Stomach (tissue), 9 donors: ENCODE data around the gene SPATA6L. TPM values are rescaled to one million over a fixed set of nuclear protein-coding genes. Genes with fewer than 3 reads are reported as not detected.

ENCODE experiments used
- DNase-seq, 2 donors: peaks; one replicate each; pipeline versions ENCODE4 v3.0.0 to v3.0.0-alpha.2; 2013 to 2019
- H3K27ac ChIP-seq, 5 donors: fragments of 200-600 bp in 4 of 5; sonication (generic) in 4 of 5; one replicate each; pipeline ENCODE4 v1.5.1; 2013 to 2019; ENCODE audit warnings: mild to moderate bottlenecking in 1 of 5, moderate library complexity in 1 of 5
- H3K27me3 ChIP-seq, 3 donors: fragments of 200-600 bp; sonication (generic); one replicate each; pipeline ENCODE4 v1.5.1; 2017 to 2019; ENCODE audit warnings: mixed run types in 1 of 3
- H3K36me3 ChIP-seq, 4 donors: fragments of 200-600 bp; sonication (generic); 1 replicate in 3 of 4; 2 replicates in 1 of 4; pipeline ENCODE4 v1.5.1; 2016 to 2019
- H3K4me1 ChIP-seq, 4 donors: fragments of 200-600 bp; sonication (generic); one replicate each; pipeline ENCODE4 v1.5.1; 2016 to 2019
- H3K4me3 ChIP-seq, 4 donors: fragments of 200-600 bp; sonication (generic) in 3 of 4; one replicate each; pipeline ENCODE4 v1.5.1; 2016 to 2019; ENCODE audit warnings: mild to moderate bottlenecking in 1 of 4
- H3K9me3 ChIP-seq, 4 donors: fragments of 200-600 bp; sonication (generic); one replicate each; pipeline ENCODE4 v1.5.1; 2016 to 2019
- CTCF ChIP-seq, 7 experiments: fragments of 450-650 bp in 4 of 7; fragments of 200-600 bp in 3 of 7; sonication (generic) in 3 of 7; IDR thresholded peaks; one replicate each; pipeline ENCODE4 v1.5.1; 2016 to 2019; ENCODE audit warnings: antibody characterized with exemption in 7 of 7, control low read depth in 2 of 7, mild to moderate bottlenecking in 1 of 7
- EP300 ChIP-seq: sonication (generic); formaldehyde crosslinking; IDR thresholded peaks from one replicate; pipeline ENCODE4 v1.6.1; 2017; ENCODE audit warnings: antibody characterized with exemption
- POLR2A ChIP-seq, 4 donors: fragments of 450-650 bp; IDR thresholded peaks; one replicate each; pipeline ENCODE4 v1.6.1; 2016; ENCODE audit warnings: antibody characterized with exemption in 4 of 4, control low read depth in 2 of 4, mild to moderate bottlenecking in 1 of 4, moderate library complexity in 1 of 4
- POLR2AphosphoS5 ChIP-seq, 3 donors: sonication (generic); formaldehyde crosslinking; IDR thresholded peaks; one replicate each; pipeline ENCODE4 v1.6.1; 2016; ENCODE audit warnings: antibody characterized with exemption in 3 of 3
- WGBS, 5 donors: extraction: QIAGEN DNeasy Blood & Tissue Kit in 3 of 5; methylation state at CpG; one replicate each; pipeline versions ENCODE4 v1.1.5 to v1.1.7; 2013 to 2018; 5-methylcytosine and 5-hydroxymethylcytosine counted together
- intact Hi-C: fragments of 100-400 bp; cut with DNase I; formaldehyde crosslinking; loops from one replicate; pipeline ENCODE4 v1.15.1; 2023; ENCODE audit warnings: low total_unique reads
- polyA plus RNA-seq, 3 donors: library from polyadenylated mRNA; stranded (reverse); fragments of 200-250 nt; gene quantifications; one replicate each; pipeline ENCODE4 v1.2.3, GENCODE V29; 2013
- total RNA-seq, 5 donors: library from RNA; depleted of rRNA; stranded (reverse); fragments of >200 nt; gene quantifications; one replicate each; pipeline versions ENCODE4 v1.1.0 to v1.2.3, GENCODE V29; 2014 to 2016
- donor health status: healthy with polysubstance abuse.
- donor health status: Bipolar disorder and iron deficiency.
- donor health status: healthy.

The SPATA6L gene
- total and polyA plus RNA-seq, 8 donors, result 2.3 to 32.7 (median 5.4) TPM

GRCh38 chr9:4620881-4621555 lies 45.3 kb downstream of the SPATA6L start:
- H3K27ac ChIP-seq, result no peak overlapping the region
- 67 to 83% (median 74%) methylated on average over 2 of the region's 2 CpGs for WGBS, 5 donors

GRCh38 chr9:4620057-4620765 lies 46.1 kb downstream of the SPATA6L start:
- Histone ChIP-seq H3K4me1 (no peaks in the 10 kb centered on the region), H3K4me3 (no peak overlapping the region), H3K36me3 (peaks cover 0 to 63% (median 15%) of the 10 kb centered on the region in 4 donors), H3K27me3 (no peaks in the 10 kb centered on the region), H3K9me3 (no peaks in the 10 kb centered on the region), H3K27ac (no peak overlapping the region)
- TF ChIP-seq POLR2AphosphoS5 (IDR thresholded peaks at IDR 0.05), result no peak
- no peak for TF ChIP-seq POLR2A (IDR thresholded peaks at IDR 0.05)
- no peak for TF ChIP-seq CTCF (IDR thresholded peaks at IDR 0.05)
- TF ChIP-seq EP300, result no peak
- intact Hi-C loops, result no loop called here
- DNase-seq, result peak in 1 of 2 donors; percentile 14
- WGBS, 5 donors, result 73 to 90% (median 79%) methylated on average over 3 of the region's 3 CpGs

More at GRCh38 chr9:4620881-4621555, 45.3 kb downstream of the SPATA6L start:
- Histone ChIP-seq H3K4me3 (no peak overlapping the region), H3K36me3 (peaks cover 0 to 66% (median 16%) of the 10 kb centered on the region in 4 donors), H3K9me3 (no peaks in the 10 kb centered on the region), H3K27me3 (no peaks in the 10 kb centered on the region), H3K4me1 (no peaks in the 10 kb centered on the region)
- no peak for DNase-seq
- TF ChIP-seq POLR2AphosphoS5 (IDR thresholded peaks at IDR 0.05) (no peak), EP300 (no peak), POLR2A (IDR thresholded peaks at IDR 0.05) (no peak), CTCF (IDR thresholded peaks at IDR 0.05) (no peak)
- intact Hi-C loops, result no loop called here

- WGBS, 5 donors, result 82 to 93% (median 89%) methylated on average over 2 of the region's 2 CpGs
- intact Hi-C loops, result no loop called here
These were observed 47.6 kb downstream of the SPATA6L start for GRCh38 chr9:4618700-4619099.

GRCh38 chr9:4617752-4618151 lies 48.5 kb downstream of the SPATA6L start:
- intact Hi-C loops, result no loop called here
- DNase-seq, result no peak
- WGBS, 5 donors, result 54 to 64% (median 63%) methylated on average over 3 of the region's 3 CpGs
- TF ChIP-seq EP300 (no peak), CTCF (IDR thresholded peaks at IDR 0.05) (no peak), POLR2AphosphoS5 (IDR thresholded peaks at IDR 0.05) (no peak), POLR2A (IDR thresholded peaks at IDR 0.05) (no peak)
- no peak overlapping the region for H3K27ac ChIP-seq
- no peaks in the 10 kb centered on the region for H3K9me3 ChIP-seq
- peaks cover 0 to 56% (median 13%) of the 10 kb centered on the region in 4 donors for H3K36me3 ChIP-seq
- H3K4me3 ChIP-seq, result no peak overlapping the region
- H3K27me3 ChIP-seq, result no peaks in the 10 kb centered on the region
- H3K4me1 ChIP-seq, result no peaks in the 10 kb centered on the region

More at GRCh38 chr9:4618700-4619099, 47.6 kb downstream of the SPATA6L start:
- TF ChIP-seq EP300 (no peak), POLR2AphosphoS5 (IDR thresholded peaks at IDR 0.05) (no peak), POLR2A (IDR thresholded peaks at IDR 0.05) (no peak), CTCF (IDR thresholded peaks at IDR 0.05) (no peak)
- Histone ChIP-seq H3K27ac (no peak overlapping the region), H3K27me3 (no peaks in the 10 kb centered on the region), H3K36me3 (peaks cover 0 to 60% (median 13%) of the 10 kb centered on the region in 4 donors), H3K4me1 (no peaks in the 10 kb centered on the region), H3K4me3 (no peak overlapping the region), H3K9me3 (no peaks in the 10 kb centered on the region)
- no peak for DNase-seq
